ENCODE data around the gene ALDH5A1.
"Not testable (repeated sequence)": the region's sequence is repeated elsewhere in the genome, so short reads cannot be mapped to it uniquely, and the experiment has no call there.

Gene ALDH5A1

GRCh38 chr6:24504649-24505586 is 10.1 kb downstream of the ALDH5A1 start:
- Histone ChIP-seq H3K27ac (ENCODE audit: low read depth, low read length) (no peak overlapping the region), H3K9me3 (ENCODE audit: control insufficient read depth, insufficient read depth, low read length) (no peaks in the 10 kb centered on the region), H3K4me1 (ENCODE audit: control insufficient read depth, insufficient read depth, low read length) (peaks cover 7% of the 10 kb centered on the region; the same call in 1 of the 2 replicates), H3K36me3 (ENCODE audit: control insufficient read depth, insufficient read depth, low read length) (no peaks in the 10 kb centered on the region), H3K27me3 (ENCODE audit: control insufficient read depth, insufficient read depth, low read length) (no peaks in the 10 kb centered on the region), H3K4me3 (ENCODE audit: low read depth, low read length) (no peak overlapping the region), H3K9ac (ENCODE audit: low read depth, low read length) (no peak overlapping the region)

- Histone ChIP-seq H3K9me3 (ENCODE audit: control insufficient read depth, insufficient read depth, low read length) (no peaks in the 10 kb centered on the region), H3K4me1 (ENCODE audit: control insufficient read depth, insufficient read depth, low read length) (peaks cover 6% of the 10 kb centered on the region; the same call in 1 of the 2 replicates), H3K4me3 (ENCODE audit: low read depth, low read length) (no peak overlapping the region), H3K27me3 (ENCODE audit: control insufficient read depth, insufficient read depth, low read length) (no peaks in the 10 kb centered on the region), H3K9ac (ENCODE audit: low read depth, low read length) (no peak overlapping the region), H3K36me3 (ENCODE audit: control insufficient read depth, insufficient read depth, low read length) (no peaks in the 10 kb centered on the region), H3K27ac (ENCODE audit: low read depth, low read length) (no peak overlapping the region)
These were observed 12.2 kb downstream of the ALDH5A1 start for GRCh38 chr6:24506814-24507520.

GRCh38 chr6:24511976-24512375 is 17.2 kb downstream of the ALDH5A1 start:
- not testable (repeated sequence) for H3K9me3 ChIP-seq (ENCODE audit: control insufficient read depth, insufficient read depth, low read length); H3K27me3 ChIP-seq (ENCODE audit: control insufficient read depth, insufficient read depth, low read length); H3K27ac ChIP-seq (ENCODE audit: low read depth, low read length); H3K4me1 ChIP-seq (ENCODE audit: control insufficient read depth, insufficient read depth, low read length); H3K36me3 ChIP-seq (ENCODE audit: control insufficient read depth, insufficient read depth, low read length); H3K9ac ChIP-seq (ENCODE audit: low read depth, low read length); H3K4me3 ChIP-seq (ENCODE audit: low read depth, low read length)

GRCh38 chr6:24513602-24514001 is 18.8 kb downstream of the ALDH5A1 start:
- H3K27ac ChIP-seq (ENCODE audit: low read depth, low read length), result no peak overlapping the region
- no peak overlapping the region for H3K9ac ChIP-seq (ENCODE audit: low read depth, low read length)
- no peaks in the 10 kb centered on the region for H3K36me3 ChIP-seq (ENCODE audit: control insufficient read depth, insufficient read depth, low read length)
- H3K9me3 ChIP-seq (ENCODE audit: control insufficient read depth, insufficient read depth, low read length), result no peaks in the 10 kb centered on the region
- H3K27me3 ChIP-seq (ENCODE audit: control insufficient read depth, insufficient read depth, low read length), result no peaks in the 10 kb centered on the region
- H3K4me3 ChIP-seq (ENCODE audit: low read depth, low read length), result no peak overlapping the region
- 0 out of 2 replicates have a peak, but pooled peaks cover 4% of the 10 kb centered on the region for H3K4me1 ChIP-seq (ENCODE audit: control insufficient read depth, insufficient read depth, low read length)

GRCh38 chr6:24517659-24518543 is 23.1 kb downstream of the ALDH5A1 start:
- no peak overlapping the region for H3K9ac ChIP-seq (ENCODE audit: low read depth, low read length)
- no peaks in the 10 kb centered on the region for H3K36me3 ChIP-seq (ENCODE audit: control insufficient read depth, insufficient read depth, low read length)
- no peak overlapping the region for H3K4me3 ChIP-seq (ENCODE audit: low read depth, low read length)
- no peak overlapping the region for H3K27ac ChIP-seq (ENCODE audit: low read depth, low read length)
- no peaks in the 10 kb centered on the region for H3K4me1 ChIP-seq (ENCODE audit: control insufficient read depth, insufficient read depth, low read length)
- no peaks in the 10 kb centered on the region for H3K27me3 ChIP-seq (ENCODE audit: control insufficient read depth, insufficient read depth, low read length)
- H3K9me3 ChIP-seq (ENCODE audit: control insufficient read depth, insufficient read depth, low read length), result no peaks in the 10 kb centered on the region

- Histone ChIP-seq H3K36me3 (ENCODE audit: control insufficient read depth, insufficient read depth, low read length) (no peaks in the 10 kb centered on the region), H3K4me3 (ENCODE audit: low read depth, low read length) (no peak overlapping the region), H3K27me3 (ENCODE audit: control insufficient read depth, insufficient read depth, low read length) (no peaks in the 10 kb centered on the region), H3K9me3 (ENCODE audit: control insufficient read depth, insufficient read depth, low read length) (no peaks in the 10 kb centered on the region), H3K4me1 (ENCODE audit: control insufficient read depth, insufficient read depth, low read length) (no peaks in the 10 kb centered on the region), H3K27ac (ENCODE audit: low read depth, low read length) (no peak overlapping the region), H3K9ac (ENCODE audit: low read depth, low read length) (no peak overlapping the region)
These were observed 26.3 kb downstream of the ALDH5A1 start for GRCh38 chr6:24520929-24521546.

- H3K9me3 ChIP-seq (ENCODE audit: control insufficient read depth, insufficient read depth, low read length), result no peaks in the 10 kb centered on the region
- no peak overlapping the region for H3K9ac ChIP-seq (ENCODE audit: low read depth, low read length)
- no peaks in the 10 kb centered on the region for H3K27me3 ChIP-seq (ENCODE audit: control insufficient read depth, insufficient read depth, low read length)
- no peak overlapping the region for H3K4me3 ChIP-seq (ENCODE audit: low read depth, low read length)
- H3K4me1 ChIP-seq (ENCODE audit: control insufficient read depth, insufficient read depth, low read length), result no peaks in the 10 kb centered on the region
- no peaks in the 10 kb centered on the region for H3K36me3 ChIP-seq (ENCODE audit: control insufficient read depth, insufficient read depth, low read length)
- H3K27ac ChIP-seq (ENCODE audit: low read depth, low read length), result no peak overlapping the region
These were observed 27.7 kb downstream of the ALDH5A1 start for GRCh38 chr6:24522228-24523176.

GRCh38 chr6:24524329-24524728 is 29.6 kb downstream of the ALDH5A1 start:
- Histone ChIP-seq H3K9ac (ENCODE audit: low read depth, low read length) (no peak overlapping the region), H3K9me3 (ENCODE audit: control insufficient read depth, insufficient read depth, low read length) (no peaks in the 10 kb centered on the region)

GRCh38 chr6:24524805-24525204 is 30.0 kb downstream of the ALDH5A1 start:
- Histone ChIP-seq H3K4me3 (ENCODE audit: low read depth, low read length) (no peak overlapping the region), H3K36me3 (ENCODE audit: control insufficient read depth, insufficient read depth, low read length) (no peaks in the 10 kb centered on the region), H3K4me1 (ENCODE audit: control insufficient read depth, insufficient read depth, low read length) (no peaks in the 10 kb centered on the region), H3K27me3 (ENCODE audit: control insufficient read depth, insufficient read depth, low read length) (no peaks in the 10 kb centered on the region), H3K9ac (ENCODE audit: low read depth, low read length) (no peak overlapping the region), H3K27ac (ENCODE audit: low read depth, low read length) (no peak overlapping the region), H3K9me3 (ENCODE audit: control insufficient read depth, insufficient read depth, low read length) (no peaks in the 10 kb centered on the region)

More at GRCh38 chr6:24524329-24524728, 29.6 kb downstream of the ALDH5A1 start:
- Histone ChIP-seq H3K4me3 (ENCODE audit: low read depth, low read length) (no peak overlapping the region), H3K27me3 (ENCODE audit: control insufficient read depth, insufficient read depth, low read length) (no peaks in the 10 kb centered on the region), H3K4me1 (ENCODE audit: control insufficient read depth, insufficient read depth, low read length) (no peaks in the 10 kb centered on the region), H3K36me3 (ENCODE audit: control insufficient read depth, insufficient read depth, low read length) (no peaks in the 10 kb centered on the region), H3K27ac (ENCODE audit: low read depth, low read length) (no peak overlapping the region)

Measured in HUES48 (cell line).